Osteoblast (primary cell): ENCODE measurements around the gene KCNJ11. TPM values are rescaled to one million over a fixed set of nuclear protein-coding genes. Genes with fewer than 3 reads are reported as not detected.
A peak's percentile ranks its signal among the peaks of the same experiment; 100 is the strongest.

ENCODE experiments used
- DNase-seq: peaks from one replicate; pipeline ENCODE4 v3.0.0; 2011; ENCODE audit warnings: low spot score, mixed read lengths; ENCODE audit not compliant: insufficient read length; ENCODE audit errors: missing footprints
- H2AFZ ChIP-seq: 2 replicates; pipeline ENCODE4 v1.6.0; 2011; ENCODE audit warnings: mild to moderate bottlenecking, low read length
- H3K27ac ChIP-seq: 2 replicates; pipeline ENCODE4 v1.5.1; 2011; ENCODE audit warnings: mild to moderate bottlenecking, low read depth, low read length, moderate library complexity
- H3K27me3 ChIP-seq: 2 replicates; pipeline ENCODE4 v1.6.0; 2012; ENCODE audit warnings: mild to moderate bottlenecking, control low read depth, inconsistent platforms, low read length, moderate library complexity; ENCODE audit not compliant: insufficient read depth
- H3K36me3 ChIP-seq: 2 replicates; pipeline ENCODE4 v1.5.1; 2011; ENCODE audit warnings: mild to moderate bottlenecking, low read length, control low read depth, moderate library complexity; ENCODE audit not compliant: insufficient read depth
- H3K4me1 ChIP-seq: 2 replicates; pipeline ENCODE4 v1.5.1; 2011; ENCODE audit warnings: mild to moderate bottlenecking, low read length, control low read depth, moderate library complexity; ENCODE audit not compliant: insufficient read depth
- H3K4me2 ChIP-seq: 2 replicates; pipeline ENCODE4 v1.6.0; 2011; ENCODE audit warnings: mild to moderate bottlenecking, low read length; ENCODE audit not compliant: insufficient read depth
- H3K4me3 ChIP-seq: fragments of 200-600 bp; sonication (generic); 3 replicates; pipeline ENCODE4 v1.5.1; 2012; ENCODE audit warnings: mild to moderate bottlenecking, low read length, inconsistent platforms; ENCODE audit not compliant: insufficient read depth
- H3K79me2 ChIP-seq: 2 replicates; pipeline ENCODE4 v1.6.0; 2012; ENCODE audit warnings: mild to moderate bottlenecking, low read length, control low read depth, inconsistent platforms; ENCODE audit not compliant: insufficient read depth
- H3K9me3 ChIP-seq: 2 replicates; pipeline ENCODE4 v1.5.1; 2011; ENCODE audit warnings: low read depth, low read length, control low read depth
- H4K20me1 ChIP-seq: 2 replicates; pipeline ENCODE4 v1.6.0; 2012; ENCODE audit warnings: mild to moderate bottlenecking, low read length, control low read depth; ENCODE audit not compliant: insufficient read depth
- CTCF ChIP-seq: IDR thresholded peaks from 2 replicates; pipeline ENCODE4 v1.5.1; 2011; ENCODE audit warnings: mild to moderate bottlenecking, low read depth, low read length, moderate library complexity; ENCODE audit errors: extremely low read depth
- total RNA-seq: library from RNA; depleted of rRNA; stranded (reverse); fragments of >200 nt; gene quantifications from 2 replicates; pipeline ENCODE4 v1.2.3, GENCODE V29; 2012

Gene KCNJ11
- total RNA-seq, 1 donor, result under 0.01 TPM

GRCh38 chr11:17387254-17387653, 1.2 kb downstream of the KCNJ11 start:
- no peak for TF ChIP-seq CTCF
- DNase-seq, result peak; percentile 49
- Histone ChIP-seq H3K4me1 (peaks cover 2% of the 10 kb centered on the region), H3K9me3 (no peaks in the 10 kb centered on the region), H3K27me3 (peaks cover 9% of the 10 kb centered on the region), H3K36me3 (no peaks in the 10 kb centered on the region), H3K27ac (no peak overlapping the region), H4K20me1 (peaks cover 3% of the 10 kb centered on the region), H3K4me2 (no peak overlapping the region), H3K4me3 (no peak overlapping the region), H2AFZ (no peak overlapping the region), H3K79me2 (no peaks in the 10 kb centered on the region)

GRCh38 chr11:17386331-17387084, 2.0 kb downstream of the KCNJ11 start:
- peak; percentile 96 for DNase-seq
- no peak overlapping the region for H3K27ac ChIP-seq

GRCh38 chr11:17385926-17386325, 2.5 kb downstream of the KCNJ11 start:
- no peak for TF ChIP-seq CTCF
- Histone ChIP-seq H3K4me1 (peaks cover 8% of the 10 kb centered on the region), H3K36me3 (no peaks in the 10 kb centered on the region), H3K4me3 (no peak overlapping the region), H3K9me3 (no peaks in the 10 kb centered on the region), H3K27me3 (peaks cover 9% of the 10 kb centered on the region), H3K79me2 (no peaks in the 10 kb centered on the region), H2AFZ (no peak overlapping the region), H4K20me1 (peaks cover 3% of the 10 kb centered on the region), H3K27ac (no peak overlapping the region), H3K4me2 (no peak overlapping the region)
- DNase-seq, result no peak

More at GRCh38 chr11:17386331-17387084, 2.0 kb downstream of the KCNJ11 start:
- Histone ChIP-seq H3K79me2 (no peaks in the 10 kb centered on the region), H3K4me1 (peaks cover 2% of the 10 kb centered on the region), H4K20me1 (peaks cover 3% of the 10 kb centered on the region), H2AFZ (no peak overlapping the region), H3K4me2 (no peak overlapping the region), H3K36me3 (no peaks in the 10 kb centered on the region), H3K4me3 (no peak overlapping the region), H3K9me3 (no peaks in the 10 kb centered on the region), H3K27me3 (peaks cover 9% of the 10 kb centered on the region)
- TF ChIP-seq CTCF, result peak; percentile 61

- Histone ChIP-seq H3K36me3 (no peaks in the 10 kb centered on the region), H3K4me3 (no peak overlapping the region), H4K20me1 (peaks cover 3% of the 10 kb centered on the region), H3K27ac (no peak overlapping the region), H3K27me3 (peaks cover 4% of the 10 kb centered on the region), H3K4me2 (no peak overlapping the region), H3K4me1 (peaks cover 9% of the 10 kb centered on the region), H3K79me2 (no peaks in the 10 kb centered on the region), H2AFZ (no peak overlapping the region), H3K9me3 (no peaks in the 10 kb centered on the region)
- DNase-seq, result no peak
- no peak for TF ChIP-seq CTCF
Observed at GRCh38 chr11:17385492-17385891, 3.0 kb downstream of the KCNJ11 start.
